ENCODE measurements around the gene KCNQ1OT1.

DNA sequence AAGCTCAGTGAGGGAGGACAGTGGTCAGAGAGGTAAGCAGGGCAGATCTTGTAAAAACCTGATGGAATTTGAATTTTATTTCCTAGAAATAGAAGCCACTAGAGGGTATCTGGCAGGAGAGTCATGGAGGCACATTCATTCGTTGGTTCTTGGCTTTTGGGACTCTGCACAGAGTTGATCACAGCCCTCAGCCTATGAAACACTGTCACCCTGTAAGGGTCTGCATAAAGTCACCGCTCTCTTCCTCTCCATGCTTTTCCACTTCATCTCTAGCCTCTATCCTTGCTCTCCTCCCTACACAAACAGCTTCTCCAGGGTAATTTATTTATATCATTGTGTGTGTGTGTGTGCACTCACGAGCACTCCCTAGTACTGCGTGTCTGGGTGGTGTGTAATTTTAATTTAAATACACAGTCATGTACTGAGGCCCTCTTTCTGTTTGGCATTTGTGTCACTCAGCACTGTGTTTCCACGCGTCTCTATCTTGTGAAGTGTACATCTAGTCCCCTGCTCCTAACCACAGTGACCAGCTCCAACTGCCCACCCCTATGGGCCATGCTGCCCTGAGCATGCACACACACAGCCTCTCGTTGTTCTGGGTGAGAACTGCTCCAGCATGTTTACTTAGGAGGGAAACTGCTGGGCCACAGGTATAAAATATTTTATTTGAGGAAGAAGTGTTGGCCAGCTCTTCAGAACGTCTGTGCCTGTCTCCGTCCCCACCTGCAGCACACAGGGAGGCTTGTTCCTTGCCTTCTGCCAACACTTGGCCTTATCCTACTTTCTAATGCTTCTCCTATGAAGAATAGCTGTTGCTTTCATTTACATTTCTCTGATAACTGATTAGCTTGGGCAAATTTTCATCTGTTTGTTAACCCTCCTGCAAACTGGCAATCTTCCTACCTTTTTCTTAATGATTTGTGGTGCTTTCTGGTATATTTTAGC is 4.5 kb downstream of the KCNQ1OT1 start:
- no peak for TF ChIP-seq EP300 (IDR thresholded peaks at IDR 0.05)
- TF ChIP-seq, protein P1, sequence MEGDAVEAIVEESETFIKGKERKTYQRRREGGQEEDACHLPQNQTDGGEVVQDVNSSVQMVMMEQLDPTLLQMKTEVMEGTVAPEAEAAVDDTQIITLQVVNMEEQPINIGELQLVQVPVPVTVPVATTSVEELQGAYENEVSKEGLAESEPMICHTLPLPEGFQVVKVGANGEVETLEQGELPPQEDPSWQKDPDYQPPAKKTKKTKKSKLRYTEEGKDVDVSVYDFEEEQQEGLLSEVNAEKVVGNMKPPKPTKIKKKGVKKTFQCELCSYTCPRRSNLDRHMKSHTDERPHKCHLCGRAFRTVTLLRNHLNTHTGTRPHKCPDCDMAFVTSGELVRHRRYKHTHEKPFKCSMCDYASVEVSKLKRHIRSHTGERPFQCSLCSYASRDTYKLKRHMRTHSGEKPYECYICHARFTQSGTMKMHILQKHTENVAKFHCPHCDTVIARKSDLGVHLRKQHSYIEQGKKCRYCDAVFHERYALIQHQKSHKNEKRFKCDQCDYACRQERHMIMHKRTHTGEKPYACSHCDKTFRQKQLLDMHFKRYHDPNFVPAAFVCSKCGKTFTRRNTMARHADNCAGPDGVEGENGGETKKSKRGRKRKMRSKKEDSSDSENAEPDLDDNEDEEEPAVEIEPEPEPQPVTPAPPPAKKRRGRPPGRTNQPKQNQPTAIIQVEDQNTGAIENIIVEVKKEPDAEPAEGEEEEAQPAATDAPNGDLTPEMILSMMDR (IDR thresholded peaks at IDR 0.05) = no peak
